LNCaP clone FGC (cell line): ENCODE data around the gene ELN.
A peak's percentile ranks its signal among the peaks of the same experiment; 100 is the strongest.

ENCODE experiments used
- DNase-seq: peaks from one replicate; pipeline ENCODE4 v3.0.0-alpha.2; 2011; ENCODE audit warnings: low read depth
- H3K4me3 ChIP-seq: 2 replicates; pipeline ENCODE4 v1.5.1; 2011; ENCODE audit warnings: mild to moderate bottlenecking, low read depth, low read length, control low read depth
- TF ChIP-seq, protein P1 (sequence below): IDR thresholded peaks from 2 replicates; pipeline ENCODE4 v1.5.1; 2012; ENCODE audit warnings: mild to moderate bottlenecking; ENCODE audit not compliant: control insufficient read depth, insufficient read depth; ENCODE audit errors: extremely low read depth

ELN gene

DNA sequence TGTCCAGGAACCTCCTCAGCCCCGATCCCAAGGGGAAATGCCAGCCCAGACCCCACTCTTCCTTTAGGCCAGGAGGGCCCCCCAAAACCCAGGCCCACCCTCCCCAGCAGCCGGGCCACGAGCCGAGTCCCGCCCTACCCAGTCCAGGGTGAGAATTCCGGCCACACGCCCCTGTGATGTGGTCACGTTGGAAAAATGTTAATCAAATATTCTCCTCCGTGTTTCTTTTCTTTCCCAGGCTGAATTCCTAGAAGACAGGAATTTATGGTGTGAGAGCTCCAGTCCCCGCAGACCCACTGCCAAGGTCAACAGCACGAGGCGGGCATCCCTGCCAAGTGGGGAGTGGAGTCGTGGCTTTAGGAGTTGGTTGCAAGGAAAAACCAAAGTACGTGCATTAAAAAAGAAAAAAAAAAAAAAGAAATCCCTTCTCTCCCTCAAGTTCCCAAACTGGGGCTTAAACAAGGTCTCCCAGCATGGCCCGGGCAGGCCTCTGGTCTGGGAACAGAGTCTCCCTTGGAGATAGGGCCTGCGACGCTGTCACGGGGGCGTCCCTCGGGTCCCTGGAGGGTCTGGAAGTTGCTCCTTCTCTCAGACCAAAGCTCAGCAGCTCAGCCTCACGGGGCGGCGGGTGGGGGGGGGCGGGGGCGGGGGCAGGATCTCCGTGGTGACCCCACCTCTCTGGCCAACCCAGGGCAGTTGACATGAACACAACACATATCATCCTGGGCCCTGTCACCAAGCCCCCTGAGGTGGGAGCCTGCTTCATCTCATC is 28.1 kb upstream of the ELN start:
- TF ChIP-seq, protein P1, sequence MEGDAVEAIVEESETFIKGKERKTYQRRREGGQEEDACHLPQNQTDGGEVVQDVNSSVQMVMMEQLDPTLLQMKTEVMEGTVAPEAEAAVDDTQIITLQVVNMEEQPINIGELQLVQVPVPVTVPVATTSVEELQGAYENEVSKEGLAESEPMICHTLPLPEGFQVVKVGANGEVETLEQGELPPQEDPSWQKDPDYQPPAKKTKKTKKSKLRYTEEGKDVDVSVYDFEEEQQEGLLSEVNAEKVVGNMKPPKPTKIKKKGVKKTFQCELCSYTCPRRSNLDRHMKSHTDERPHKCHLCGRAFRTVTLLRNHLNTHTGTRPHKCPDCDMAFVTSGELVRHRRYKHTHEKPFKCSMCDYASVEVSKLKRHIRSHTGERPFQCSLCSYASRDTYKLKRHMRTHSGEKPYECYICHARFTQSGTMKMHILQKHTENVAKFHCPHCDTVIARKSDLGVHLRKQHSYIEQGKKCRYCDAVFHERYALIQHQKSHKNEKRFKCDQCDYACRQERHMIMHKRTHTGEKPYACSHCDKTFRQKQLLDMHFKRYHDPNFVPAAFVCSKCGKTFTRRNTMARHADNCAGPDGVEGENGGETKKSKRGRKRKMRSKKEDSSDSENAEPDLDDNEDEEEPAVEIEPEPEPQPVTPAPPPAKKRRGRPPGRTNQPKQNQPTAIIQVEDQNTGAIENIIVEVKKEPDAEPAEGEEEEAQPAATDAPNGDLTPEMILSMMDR: no peak
- DNase-seq: peak; percentile 50
- no peak overlapping the region for H3K4me3 ChIP-seq

DNA sequence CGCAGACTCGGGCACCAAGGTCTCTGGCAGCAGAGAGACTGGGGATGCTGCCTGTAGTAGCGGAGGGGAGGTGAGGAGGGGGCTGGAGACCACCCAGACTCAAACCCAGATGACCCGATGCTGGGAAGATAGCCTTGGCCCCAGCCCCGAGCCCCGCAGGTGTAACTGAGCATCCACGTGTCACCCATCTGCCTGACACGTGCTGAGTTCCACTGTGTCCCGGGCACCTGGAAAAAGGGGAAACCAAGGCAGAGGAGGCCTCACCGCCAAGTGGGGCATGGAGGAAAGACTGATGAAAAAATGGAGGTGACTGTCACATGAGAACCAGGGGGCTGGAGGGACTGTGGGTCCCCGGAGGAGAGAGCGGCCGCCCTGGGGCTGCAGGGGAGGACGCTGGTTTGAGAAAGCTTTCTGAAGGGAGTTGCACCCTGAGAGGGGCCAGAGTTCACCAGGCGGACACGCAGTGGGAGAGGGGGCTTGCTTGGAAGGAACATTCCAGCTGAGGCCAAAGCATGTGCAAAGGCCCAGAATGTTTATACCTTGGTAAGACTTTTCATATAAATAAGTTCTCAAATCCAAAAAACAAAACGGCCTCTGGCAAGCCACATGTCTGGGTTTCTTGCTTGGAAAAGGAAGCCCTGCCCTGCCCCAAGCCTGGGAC is 27.4 kb upstream of the ELN start:
- TF ChIP-seq, protein P1: no peak
- DNase-seq: no peak
- no peak overlapping the region for H3K4me3 ChIP-seq

DNA sequence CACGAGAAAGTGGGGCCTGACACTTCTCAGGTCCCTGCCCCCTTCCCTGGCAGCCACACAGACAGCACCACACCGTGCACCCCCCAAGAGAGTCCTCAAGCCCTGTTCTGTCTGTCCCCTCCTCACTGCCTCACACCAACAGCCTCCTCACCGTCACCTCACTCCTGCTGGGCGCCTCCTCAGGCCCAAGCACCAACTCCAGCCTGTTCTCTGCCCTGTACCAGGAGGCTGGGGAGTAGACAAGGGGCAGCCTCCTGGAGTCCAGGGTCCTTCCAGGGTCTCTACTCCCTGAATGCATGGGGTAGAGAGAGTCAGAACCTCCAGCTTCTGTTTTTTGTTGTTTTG is 26.9 kb upstream of the ELN start:
- no peak overlapping the region for H3K4me3 ChIP-seq
- no peak for DNase-seq
- TF ChIP-seq, protein P1: no peak

DNA sequence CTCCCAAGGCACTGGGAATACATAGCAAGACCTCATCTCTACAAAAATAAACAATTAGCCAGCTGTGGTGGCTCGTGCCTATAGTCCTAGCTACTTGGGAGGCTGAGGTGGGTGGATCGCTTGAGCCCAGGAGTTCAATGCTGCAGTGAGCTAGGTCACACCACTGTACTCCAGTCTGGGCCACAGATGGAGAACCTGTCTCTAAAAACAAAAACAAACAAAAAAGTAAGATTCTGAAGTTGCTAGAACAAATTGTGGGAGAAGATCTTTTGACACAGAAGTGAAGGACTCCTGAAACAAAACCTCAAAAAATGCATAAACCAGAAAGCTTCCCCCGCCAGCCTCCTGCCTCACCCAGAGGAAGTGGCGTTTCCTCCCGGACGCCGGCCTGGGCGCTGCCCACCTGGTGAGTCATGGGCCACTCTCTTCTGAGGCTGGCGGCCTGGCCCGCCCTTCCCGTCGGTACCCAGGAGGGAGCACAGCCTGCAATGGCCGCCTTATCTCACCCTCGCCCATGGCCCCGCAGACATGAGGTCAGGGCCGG is 25.4 kb upstream of the ELN start:
- TF ChIP-seq, protein P1: no peak
- no peak for DNase-seq
- no peak overlapping the region for H3K4me3 ChIP-seq

DNA sequence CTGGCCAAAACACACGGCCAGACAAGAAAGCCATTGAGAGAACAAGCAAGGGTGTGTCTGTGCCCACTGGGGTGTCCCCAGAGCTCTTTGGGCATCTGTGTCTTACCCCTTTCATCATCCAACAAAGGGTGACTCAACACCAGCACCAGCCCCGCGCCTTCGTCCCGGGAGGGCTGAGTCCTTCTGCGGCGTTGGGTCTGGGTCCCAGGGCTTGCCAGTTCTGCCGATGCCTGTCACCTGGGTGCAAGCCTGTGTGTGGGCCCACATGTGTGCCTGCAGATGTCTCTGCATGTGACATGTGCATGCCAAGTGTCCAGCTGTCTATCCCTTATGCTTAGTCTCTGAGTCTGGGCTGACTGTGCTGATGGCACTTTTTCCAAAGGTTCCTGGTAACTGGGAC is 24.4 kb upstream of the ELN start:
- no peak for DNase-seq

DNA sequence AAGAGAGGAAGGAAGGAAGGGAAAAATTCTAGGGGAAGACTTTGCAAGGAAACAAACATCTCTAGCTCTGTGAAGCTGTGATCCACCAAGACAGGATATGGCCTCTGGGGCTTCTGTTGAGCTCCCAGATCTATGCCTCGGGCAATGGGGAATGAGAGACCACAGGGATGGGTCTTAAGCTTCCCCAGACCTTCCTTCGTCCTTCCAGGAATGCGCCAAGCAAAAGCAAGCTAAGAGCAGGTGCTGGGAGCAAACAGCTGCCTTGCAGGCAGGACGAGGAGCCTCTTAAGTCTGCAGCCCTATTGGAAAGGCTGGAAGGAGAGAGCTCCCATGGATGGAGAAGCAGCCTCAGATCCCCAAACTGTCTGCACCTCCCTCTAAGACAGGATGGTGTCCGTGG is 21.9 kb upstream of the ELN start:
- DNase-seq: no peak
- H3K4me3 ChIP-seq: no peak overlapping the region
- TF ChIP-seq, protein P1: no peak

More for the DNA sequence above, 24.4 kb upstream of the ELN start:
- TF ChIP-seq, protein P1: no peak
- H3K4me3 ChIP-seq: no peak overlapping the region
